GM10248 (cell line): ENCODE measurements around the gene SI.

Experiments
- CTCF ChIA-PET: fragments of 300-600 bp; sonication (Branson Sonifier 250); formaldehyde crosslinking; extraction: SDS; loops from one replicate; lab custom pipeline; 2021; ENCODE audit warnings: antibody characterized with exemption; lab: Yijun Ruan, JAX
- POLR2A ChIA-PET: fragments of 350-650 bp; sonication (Branson Sonifier 250); formaldehyde crosslinking; extraction: SDS; loops from one replicate; lab custom pipeline; 2020; ENCODE audit warnings: antibody characterized with exemption; lab: Yijun Ruan, JAX
- DNase-seq: peaks from one replicate; pipeline ENCODE4 v3.0.0; 2012; ENCODE audit errors: extremely low spot score
- TF ChIP-seq, protein P1 (sequence below): IDR thresholded peaks from 2 replicates; pipeline ENCODE4 v1.5.1; 2012; ENCODE audit warnings: mild to moderate bottlenecking, low read depth; ENCODE audit errors: extremely low read depth, missing control alignments, control extremely low read depth

SI gene

DNA sequence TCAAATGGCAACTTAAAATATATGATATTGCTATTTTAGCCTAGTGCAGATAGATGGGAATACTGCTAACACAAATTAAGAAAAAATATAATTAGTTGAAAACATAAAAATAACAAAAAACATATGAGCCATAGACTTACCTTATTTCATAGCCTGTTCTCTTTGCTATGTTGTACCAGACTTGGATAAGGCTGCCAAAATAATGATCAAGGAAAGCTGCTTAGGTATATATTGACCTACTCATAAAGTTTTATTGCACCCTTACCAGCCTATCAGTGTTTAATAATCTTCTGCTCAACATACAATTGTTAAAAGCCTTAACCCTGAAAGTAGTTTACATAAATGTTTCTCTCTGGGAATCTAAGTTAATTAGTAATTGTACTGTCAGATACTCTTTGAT, at the start of gene SI:
TSS of gene SI (minus strand) at position 204 of the 400 bp plus-strand sequence. CDS start 2,484 bp downstream, outside the sequence.
- POLR2A ChIA-PET: no interaction called here
- CTCF ChIA-PET: no interaction called here
- TF ChIP-seq, protein P1, sequence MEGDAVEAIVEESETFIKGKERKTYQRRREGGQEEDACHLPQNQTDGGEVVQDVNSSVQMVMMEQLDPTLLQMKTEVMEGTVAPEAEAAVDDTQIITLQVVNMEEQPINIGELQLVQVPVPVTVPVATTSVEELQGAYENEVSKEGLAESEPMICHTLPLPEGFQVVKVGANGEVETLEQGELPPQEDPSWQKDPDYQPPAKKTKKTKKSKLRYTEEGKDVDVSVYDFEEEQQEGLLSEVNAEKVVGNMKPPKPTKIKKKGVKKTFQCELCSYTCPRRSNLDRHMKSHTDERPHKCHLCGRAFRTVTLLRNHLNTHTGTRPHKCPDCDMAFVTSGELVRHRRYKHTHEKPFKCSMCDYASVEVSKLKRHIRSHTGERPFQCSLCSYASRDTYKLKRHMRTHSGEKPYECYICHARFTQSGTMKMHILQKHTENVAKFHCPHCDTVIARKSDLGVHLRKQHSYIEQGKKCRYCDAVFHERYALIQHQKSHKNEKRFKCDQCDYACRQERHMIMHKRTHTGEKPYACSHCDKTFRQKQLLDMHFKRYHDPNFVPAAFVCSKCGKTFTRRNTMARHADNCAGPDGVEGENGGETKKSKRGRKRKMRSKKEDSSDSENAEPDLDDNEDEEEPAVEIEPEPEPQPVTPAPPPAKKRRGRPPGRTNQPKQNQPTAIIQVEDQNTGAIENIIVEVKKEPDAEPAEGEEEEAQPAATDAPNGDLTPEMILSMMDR: no peak
- no peak for DNase-seq

DNA sequence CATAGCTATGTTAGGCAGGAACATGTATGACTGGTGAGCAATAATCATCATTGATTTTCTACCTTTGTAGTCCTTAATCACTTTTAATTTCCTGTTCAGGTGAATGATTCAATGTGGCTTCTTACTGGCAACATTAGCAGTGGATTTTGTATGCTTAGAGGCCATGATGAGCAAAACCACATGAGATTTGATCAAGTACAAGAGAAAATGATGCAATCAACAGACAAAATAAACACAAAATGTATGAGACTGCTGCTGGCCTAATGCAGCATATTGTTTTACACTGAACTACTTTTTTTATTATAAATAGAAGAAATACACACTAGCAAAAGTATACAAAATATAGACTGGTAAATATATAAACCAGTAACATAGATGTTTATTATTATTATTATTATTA, 47.5 kb upstream of the SI start:
- TF ChIP-seq, protein P1: no peak
- POLR2A ChIA-PET: no interaction called here
- DNase-seq: no peak
- CTCF ChIA-PET: interaction anchor here (1.3 kb wide), 1 partner anchor 81 kb away, joined by 3 read pairs; no protein-coding TSS in a partner anchor

DNA sequence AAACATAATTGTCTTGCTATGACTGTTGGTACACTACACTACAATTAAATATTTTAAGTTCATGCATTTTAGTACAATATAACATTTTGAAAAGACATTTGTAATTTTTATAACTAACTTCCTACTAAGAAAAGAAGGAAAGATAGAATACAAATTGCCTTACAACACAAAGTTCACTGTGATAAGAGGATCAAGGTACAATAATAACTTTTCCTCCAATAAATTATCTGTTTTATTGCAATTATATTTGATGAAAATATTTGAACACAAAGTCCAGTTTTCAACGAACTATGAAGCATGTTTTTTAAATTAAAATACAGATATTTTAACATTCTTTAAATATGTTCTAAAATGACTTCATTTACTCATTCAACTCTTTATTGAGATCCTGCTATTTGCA, 33.1 kb upstream of the SI start:
- TF ChIP-seq, protein P1: no peak
- no peak for DNase-seq
- POLR2A ChIA-PET: no interaction called here
- CTCF ChIA-PET: no interaction called here

DNA sequence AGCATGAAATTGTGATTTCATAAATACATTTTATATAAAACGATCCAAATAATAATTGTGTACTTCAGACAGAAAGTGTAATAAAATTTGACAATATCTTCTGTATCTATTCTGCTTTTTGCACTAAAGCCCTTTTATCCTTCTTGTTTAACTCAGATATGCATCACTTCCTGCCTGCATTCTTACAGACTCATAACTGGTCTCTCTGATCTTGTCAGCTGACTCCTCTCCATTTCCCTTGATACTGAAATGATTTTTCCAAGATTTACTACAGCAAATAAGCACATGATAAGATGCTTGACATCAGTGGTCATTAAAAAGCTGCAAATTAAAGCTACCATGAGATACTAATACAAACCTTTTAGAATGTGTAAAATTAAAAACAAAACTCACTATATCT, 25.3 kb upstream of the SI start:
- TF ChIP-seq, protein P1: no peak
- POLR2A ChIA-PET: no interaction called here

DNA sequence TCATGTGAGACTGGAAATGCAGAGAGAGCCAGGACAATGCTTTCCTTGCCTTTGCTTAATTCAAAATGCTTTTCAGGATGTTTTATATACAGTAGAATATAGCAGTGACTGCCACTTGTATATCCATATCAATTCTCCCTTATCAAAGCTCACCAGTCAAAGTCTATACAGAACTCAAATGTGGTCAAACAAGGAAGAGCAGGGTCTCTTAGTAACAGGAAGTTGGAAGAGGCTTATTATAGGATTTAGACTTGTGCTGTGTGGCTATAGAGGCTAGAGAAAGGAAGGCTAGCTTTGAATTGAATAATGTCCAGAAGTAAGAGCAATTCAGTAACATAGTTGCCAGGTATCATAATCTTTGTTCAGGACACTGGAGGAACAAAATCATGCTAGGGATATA, 4.4 kb upstream of the SI start:
- DNase-seq: no peak
- ChIA-PET CTCF (interaction anchor here (1.0 kb wide), 1 partner anchor 16 kb away, joined by 3 read pairs; no protein-coding TSS in a partner anchor), POLR2A (no interaction called here)
- TF ChIP-seq, protein P1: no peak

More for the DNA sequence above, 25.3 kb upstream of the SI start:
- DNase-seq: no peak
- CTCF ChIA-PET: interaction anchor here (0.9 to 1.1 kb wide), 3 partner anchors 12 to 103 kb away, joined by 3 to 5 read pairs (median 3); no protein-coding TSS in a partner anchor

DNA sequence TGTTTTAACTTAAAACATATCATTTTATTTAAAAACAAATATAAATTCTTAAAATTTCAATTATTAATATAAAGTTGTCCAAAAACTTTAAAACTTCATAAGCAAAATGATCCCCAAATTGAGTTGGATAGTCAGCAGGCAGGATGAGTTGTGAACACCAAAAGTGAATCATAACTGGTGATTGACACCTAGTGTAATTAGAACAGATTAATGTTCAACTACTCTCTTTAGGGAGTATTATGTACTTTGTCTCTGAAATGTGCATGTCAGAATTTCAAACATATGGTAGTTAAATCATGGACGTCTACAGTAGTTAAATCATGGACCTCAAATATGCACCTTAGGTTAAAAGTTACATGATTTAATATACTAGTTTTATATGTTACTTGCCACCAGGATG, 2.9 kb upstream of the SI start:
- TF ChIP-seq, protein P1: no peak
- POLR2A ChIA-PET: no interaction called here
- DNase-seq: no peak
- CTCF ChIA-PET: no interaction called here

DNA sequence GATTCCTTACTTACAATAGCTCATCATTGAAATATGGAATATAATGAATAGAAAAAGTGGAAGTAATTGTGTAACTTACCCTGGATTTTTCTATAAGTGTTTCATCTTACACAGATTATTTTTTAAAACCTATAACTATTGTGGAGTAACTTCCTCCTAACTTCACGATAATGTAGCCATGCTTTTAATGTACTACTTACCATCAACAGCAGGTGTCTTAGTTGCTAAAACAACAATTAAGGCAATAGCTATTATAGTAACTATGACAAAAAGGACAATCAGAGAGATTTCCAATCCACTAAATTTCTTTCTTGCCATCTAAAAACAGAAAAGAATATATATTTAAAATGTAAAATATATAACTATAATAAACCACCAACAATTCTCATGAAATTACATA, 2.6 kb downstream of the SI start:
- POLR2A ChIA-PET: no interaction called here
- CTCF ChIA-PET: no interaction called here

More for the DNA sequence above, 2.6 kb downstream of the SI start:
- TF ChIP-seq, protein P1: no peak
- no peak for DNase-seq
